ENCODE results near the gene LIN28B.

LIN28B gene

GRCh38 chr6:104929353-104929752 is 27.6 kb upstream of the LIN28B start:
- Histone ChIP-seq H3K36me3 (no peaks in the 10 kb centered on the region), H3K4me1 (ENCODE audit: control insufficient read depth in 1 of 2, insufficient read depth in 1 of 2, low read depth in 1 of 2, low read length in 1 of 2) (no peaks in the 10 kb centered on the region), H3K27me3 (peaks cover 53% of the 10 kb centered on the region), H3K4me3 (ENCODE audit: low read depth in 1 of 2, low read length in 1 of 2) (no peak overlapping the region), H3K9me3 (no peaks in the 10 kb centered on the region), H3K27ac (no peak overlapping the region)
- no peak for TF ChIP-seq CTCF (IDR thresholded peaks at IDR 0.05)

- H3K36me3 ChIP-seq: no peaks in the 10 kb centered on the region
- no peak for TF ChIP-seq CTCF (IDR thresholded peaks at IDR 0.05)
These were observed 26.0 kb upstream of the LIN28B start for GRCh38 chr6:104930939-104931338.

GRCh38 chr6:104936766-104937535 is 20.0 kb upstream of the LIN28B start:
- Histone ChIP-seq H3K9me3 (no peaks in the 10 kb centered on the region), H3K36me3 (no peaks in the 10 kb centered on the region), H3K4me1 (ENCODE audit: control insufficient read depth in 1 of 2, insufficient read depth in 1 of 2, low read depth in 1 of 2, low read length in 1 of 2) (peaks cover 9 to 10% of the 10 kb centered on the region in 2 experiments), H3K4me3 (ENCODE audit: low read depth in 1 of 2, low read length in 1 of 2) (no peak overlapping the region), H3K27ac (no peak overlapping the region), H3K27me3 (peaks cover 94% of the 10 kb centered on the region)
- TF ChIP-seq CTCF (IDR thresholded peaks at IDR 0.05): no peak

More at GRCh38 chr6:104930939-104931338, 26.0 kb upstream of the LIN28B start:
- Histone ChIP-seq H3K4me1 (ENCODE audit: control insufficient read depth in 1 of 2, insufficient read depth in 1 of 2, low read depth in 1 of 2, low read length in 1 of 2) (no peaks in the 10 kb centered on the region), H3K9me3 (no peaks in the 10 kb centered on the region), H3K4me3 (ENCODE audit: low read depth in 1 of 2, low read length in 1 of 2) (no peak overlapping the region), H3K27me3 (peaks cover 60% of the 10 kb centered on the region), H3K27ac (no peak overlapping the region)

GRCh38 chr6:104940238-104940892 is 16.5 kb upstream of the LIN28B start:
- no peaks in the 10 kb centered on the region for H3K36me3 ChIP-seq
- peaks cover 9 to 10% of the 10 kb centered on the region in 2 experiments for H3K4me1 ChIP-seq (ENCODE audit: control insufficient read depth in 1 of 2, insufficient read depth in 1 of 2, low read depth in 1 of 2, low read length in 1 of 2)
- no peak for TF ChIP-seq CTCF (IDR thresholded peaks at IDR 0.05)
- peaks cover 100% of the 10 kb centered on the region for H3K27me3 ChIP-seq
- no peak overlapping the region for H3K27ac ChIP-seq
- no peaks in the 10 kb centered on the region for H3K9me3 ChIP-seq
- H3K4me3 ChIP-seq (ENCODE audit: low read depth in 1 of 2, low read length in 1 of 2): peak overlapping the region in 1 of 2 experiments; percentile 57

GRCh38 chr6:104940893-104941728 is 15.8 kb upstream of the LIN28B start:
- Histone ChIP-seq H3K36me3 (no peaks in the 10 kb centered on the region), H3K4me1 (ENCODE audit: control insufficient read depth in 1 of 2, insufficient read depth in 1 of 2, low read depth in 1 of 2, low read length in 1 of 2) (peaks cover 9 to 10% of the 10 kb centered on the region in 2 experiments), H3K27me3 (peaks cover 100% of the 10 kb centered on the region), H3K27ac (no peak overlapping the region), H3K9me3 (no peaks in the 10 kb centered on the region), H3K4me3 (ENCODE audit: low read depth in 1 of 2, low read length in 1 of 2) (peak overlapping the region; percentile 47 to 57)
- no peak for TF ChIP-seq CTCF (IDR thresholded peaks at IDR 0.05)

All from neutrophil (primary cell).